ENCODE measurements around the gene FUCA1. TPM values are rescaled to one million over a fixed set of nuclear protein-coding genes. Genes with fewer than 3 reads are reported as not detected.

FUCA1 gene
- total RNA-seq, 4 donors from 2014 or later: 10.1 to 32.2 (median 17.5) TPM

DNA sequence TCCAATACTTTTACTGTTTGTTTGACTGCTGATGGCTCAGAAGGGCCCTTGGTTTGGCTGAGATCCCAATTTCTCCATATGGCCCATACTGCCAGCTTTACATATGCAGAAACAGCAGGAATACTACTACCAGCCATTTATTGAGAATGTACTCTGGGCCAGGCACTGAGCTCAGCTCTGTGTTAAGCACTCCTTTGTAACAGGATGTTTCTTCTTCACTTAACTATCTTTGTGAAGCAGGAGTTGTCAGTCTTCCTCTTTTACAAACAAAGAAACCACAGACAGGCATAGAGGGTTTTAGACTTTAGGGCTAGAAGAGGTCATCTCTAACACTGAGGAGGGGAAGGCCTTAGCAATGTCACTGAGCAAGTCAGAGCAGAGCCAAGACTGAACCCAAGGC lies 51.2 kb downstream of the FUCA1 start:
- intact Hi-C loops (cut with DNase I): no loop called here
- no peak for DNase-seq
- H3K36me3 ChIP-seq: peaks cover 7 to 86% (median 16%) of the 10 kb centered on the region in 3 donors

DNA sequence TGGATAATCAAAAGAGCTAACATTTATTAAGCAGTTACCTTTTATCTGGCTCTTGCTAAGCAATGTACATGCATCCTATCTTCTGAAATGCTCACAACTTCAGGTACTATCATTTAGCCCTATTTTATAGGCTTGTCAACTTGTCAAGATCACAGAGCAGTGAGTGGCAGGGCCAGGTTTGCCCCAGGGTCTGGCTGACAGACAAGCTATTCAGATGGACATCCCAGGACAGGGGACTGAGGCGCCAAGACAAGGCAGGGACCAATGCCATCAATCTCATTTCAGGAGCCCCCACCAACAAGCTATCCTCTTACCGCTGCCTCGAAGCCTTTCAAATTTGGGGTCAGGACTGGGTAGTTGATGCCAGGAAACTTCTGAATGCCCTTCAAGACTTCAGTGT lies 51.7 kb downstream of the FUCA1 start:
- no peak overlapping the region for H3K27ac ChIP-seq
- no peaks in the 10 kb centered on the region for H3K9me3 ChIP-seq
- TF ChIP-seq, protein P1, sequence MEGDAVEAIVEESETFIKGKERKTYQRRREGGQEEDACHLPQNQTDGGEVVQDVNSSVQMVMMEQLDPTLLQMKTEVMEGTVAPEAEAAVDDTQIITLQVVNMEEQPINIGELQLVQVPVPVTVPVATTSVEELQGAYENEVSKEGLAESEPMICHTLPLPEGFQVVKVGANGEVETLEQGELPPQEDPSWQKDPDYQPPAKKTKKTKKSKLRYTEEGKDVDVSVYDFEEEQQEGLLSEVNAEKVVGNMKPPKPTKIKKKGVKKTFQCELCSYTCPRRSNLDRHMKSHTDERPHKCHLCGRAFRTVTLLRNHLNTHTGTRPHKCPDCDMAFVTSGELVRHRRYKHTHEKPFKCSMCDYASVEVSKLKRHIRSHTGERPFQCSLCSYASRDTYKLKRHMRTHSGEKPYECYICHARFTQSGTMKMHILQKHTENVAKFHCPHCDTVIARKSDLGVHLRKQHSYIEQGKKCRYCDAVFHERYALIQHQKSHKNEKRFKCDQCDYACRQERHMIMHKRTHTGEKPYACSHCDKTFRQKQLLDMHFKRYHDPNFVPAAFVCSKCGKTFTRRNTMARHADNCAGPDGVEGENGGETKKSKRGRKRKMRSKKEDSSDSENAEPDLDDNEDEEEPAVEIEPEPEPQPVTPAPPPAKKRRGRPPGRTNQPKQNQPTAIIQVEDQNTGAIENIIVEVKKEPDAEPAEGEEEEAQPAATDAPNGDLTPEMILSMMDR (IDR thresholded peaks at IDR 0.05): no peak
- TF ChIP-seq POLR2A (IDR thresholded peaks at IDR 0.05): no peak
- DNase-seq: no peak
- peaks cover 0 to under 1% (median 0%) of the 10 kb centered on the region in 3 donors for H3K4me1 ChIP-seq
- intact Hi-C loops (cut with DNase I): no loop called here
- H3K27me3 ChIP-seq: no peaks in the 10 kb centered on the region
- 100% methylated on average over 2 to 3 of the region's 3 CpGs for WGBS, 2 donors
- H3K4me3 ChIP-seq: no peak overlapping the region
- H3K36me3 ChIP-seq: peaks cover 7 to 89% (median 16%) of the 10 kb centered on the region in 3 donors

More for the DNA sequence above, 51.2 kb downstream of the FUCA1 start:
- no peak overlapping the region for H3K27ac ChIP-seq
- no peaks in the 10 kb centered on the region for H3K27me3 ChIP-seq
- H3K4me3 ChIP-seq: no peak overlapping the region
- H3K4me1 ChIP-seq: no peaks in the 10 kb centered on the region
- TF ChIP-seq, protein P1 (IDR thresholded peaks at IDR 0.05): no peak
- no peak for TF ChIP-seq POLR2A (IDR thresholded peaks at IDR 0.05)
- H3K9me3 ChIP-seq: no peaks in the 10 kb centered on the region

DNA sequence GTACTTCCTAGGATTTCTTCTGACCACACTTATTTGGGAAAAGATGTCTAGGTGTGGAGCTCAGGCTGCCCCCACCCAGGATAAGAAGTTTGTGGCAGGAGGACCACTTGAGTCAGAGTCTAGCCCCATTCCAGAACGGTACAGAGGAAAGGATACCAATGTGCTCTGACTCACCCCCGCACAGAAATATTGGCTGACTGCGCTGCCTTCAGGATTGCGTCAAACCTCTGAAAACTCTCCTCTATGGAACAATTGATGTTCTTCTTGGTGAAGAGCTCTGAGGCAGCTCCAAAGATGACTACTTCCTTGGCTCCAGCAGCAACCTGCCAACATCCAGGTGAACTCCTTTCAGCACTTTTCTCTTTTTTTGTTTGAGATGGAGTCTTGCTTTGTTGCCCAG lies 54.1 kb downstream of the FUCA1 start:
- WGBS, 2 donors: 83 to 93% methylated on average over 2 to 4 of the region's 4 CpGs
- TF ChIP-seq, protein P1 (IDR thresholded peaks at IDR 0.05): no peak
- no peak for TF ChIP-seq POLR2A (IDR thresholded peaks at IDR 0.05)

DNA sequence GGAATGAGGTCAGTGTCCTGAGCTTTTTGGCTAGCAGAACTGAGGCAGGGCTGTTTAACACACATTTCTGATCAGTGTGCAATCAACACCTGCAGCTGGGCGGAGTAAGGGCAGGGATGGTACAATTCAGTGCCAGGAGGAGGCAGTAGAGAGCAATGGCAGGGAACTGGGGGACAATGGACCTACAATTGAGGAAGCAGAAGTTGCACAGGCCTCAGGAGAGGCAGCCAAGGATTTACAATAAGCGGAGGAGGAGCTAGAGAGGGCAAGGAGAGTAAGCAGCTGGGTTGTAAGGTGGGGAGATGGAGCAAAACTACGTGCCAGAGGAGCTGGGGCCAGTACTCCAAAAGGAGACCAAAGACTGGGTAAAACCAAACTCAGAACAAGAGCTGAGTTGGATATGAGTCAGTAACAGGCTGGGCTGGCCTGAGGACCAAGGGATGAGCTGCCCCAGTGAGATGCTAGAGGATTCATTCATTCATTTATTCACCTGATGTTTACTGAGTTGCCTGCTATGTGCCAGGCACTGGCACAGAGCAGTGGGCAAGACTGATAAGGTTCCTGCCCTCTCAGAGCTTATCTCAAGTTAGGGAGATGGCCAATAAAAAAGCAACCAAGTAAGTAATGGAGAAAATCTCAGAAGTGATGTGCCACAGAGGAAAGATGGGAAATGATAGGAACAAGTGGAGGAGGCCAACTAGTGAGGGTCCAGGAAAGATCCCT lies 57.1 kb downstream of the FUCA1 start:
- Histone ChIP-seq H3K4me1 (peaks cover 0 to 18% (median 0%) of the 10 kb centered on the region in 3 donors), H3K27ac (no peak overlapping the region), H3K4me3 (no peak overlapping the region), H3K27me3 (no peaks in the 10 kb centered on the region), H3K36me3 (peaks cover 0 to 61% (median 3%) of the 10 kb centered on the region in 3 donors), H3K9me3 (no peaks in the 10 kb centered on the region)
- 60 to 74% methylated on average over 3 of the region's 3 CpGs for WGBS, 2 donors
- TF ChIP-seq, protein P1 (IDR thresholded peaks at IDR 0.05): peak; percentile 41 to 76 (median 56)
- no peak for TF ChIP-seq POLR2A (IDR thresholded peaks at IDR 0.05)
- DNase-seq: no peak
- intact Hi-C loops (cut with DNase I): no loop called here

More for the DNA sequence above, 54.1 kb downstream of the FUCA1 start:
- Histone ChIP-seq H3K27me3 (no peaks in the 10 kb centered on the region), H3K4me1 (peaks cover 0 to 18% (median 0%) of the 10 kb centered on the region in 3 donors), H3K36me3 (peaks cover 7 to 75% (median 16%) of the 10 kb centered on the region in 3 donors), H3K4me3 (no peak overlapping the region), H3K9me3 (no peaks in the 10 kb centered on the region), H3K27ac (no peak overlapping the region)
- no peak for DNase-seq
- intact Hi-C loops (cut with DNase I): no loop called here

DNA sequence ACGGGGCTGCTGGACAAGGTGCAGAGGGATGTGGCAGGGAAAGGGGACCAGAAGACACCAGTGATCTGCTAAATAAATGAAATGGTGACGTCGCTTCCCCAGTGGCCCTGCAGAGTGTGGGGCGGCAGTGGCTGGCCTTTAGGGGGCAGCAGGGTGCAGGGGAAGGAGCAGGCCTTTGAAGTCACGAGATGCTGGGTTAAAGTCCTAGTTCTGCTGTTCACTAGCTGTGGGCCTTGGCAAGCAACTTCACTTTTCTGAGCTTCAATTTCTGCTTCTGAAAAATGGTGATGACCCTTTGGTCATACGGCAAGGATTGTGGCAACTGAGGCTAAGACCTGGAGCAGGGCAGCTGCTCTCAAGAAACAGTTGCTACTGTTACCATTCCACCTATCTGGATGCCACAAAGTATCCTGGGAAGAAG lies 58.3 kb downstream of the FUCA1 start:
- Histone ChIP-seq H3K27ac (peak overlapping the region in 2 of 4 donors; percentile 3 to 42), H3K36me3 (peaks cover 0 to 49% (median 0%) of the 10 kb centered on the region in 3 donors), H3K9me3 (no peaks in the 10 kb centered on the region), H3K4me3 (no peak overlapping the region), H3K4me1 (peaks cover 0 to 18% (median 0%) of the 10 kb centered on the region in 3 donors), H3K27me3 (no peaks in the 10 kb centered on the region)
- 27 to 37% methylated on average over 6 of the region's 6 CpGs for WGBS, 2 donors
- TF ChIP-seq, protein P1 (IDR thresholded peaks at IDR 0.05): peak; percentile 56 to 86 (median 76)
- no peak for TF ChIP-seq POLR2A (IDR thresholded peaks at IDR 0.05)
- intact Hi-C loops (cut with DNase I): loop anchor here (10.0 kb wide), 1 partner anchor 55 kb away; the partner anchor contains the start of gene FUCA1
- DNase-seq: peak; percentile 26
